AG09319 (cell line): ENCODE data around the gene AIFM3.
A peak's percentile ranks its signal among the peaks of the same experiment; 100 is the strongest.

ENCODE experiments used
- DNase-seq: peaks from one replicate; pipeline ENCODE4 v3.0.0-alpha.2; 2010; ENCODE audit warnings: low read depth; ENCODE audit errors: extremely low read depth
- TF ChIP-seq, protein P1 (sequence below): IDR thresholded peaks from 2 replicates; pipeline ENCODE4 v1.5.1; 2011; ENCODE audit warnings: low read depth, mild to moderate bottlenecking, inconsistent platforms, low read length, moderate library complexity

The AIFM3 gene

GRCh38 chr22:20951151-20951931 is 15.7 kb upstream of the AIFM3 start:
- no peak for DNase-seq
- TF ChIP-seq, protein P1, sequence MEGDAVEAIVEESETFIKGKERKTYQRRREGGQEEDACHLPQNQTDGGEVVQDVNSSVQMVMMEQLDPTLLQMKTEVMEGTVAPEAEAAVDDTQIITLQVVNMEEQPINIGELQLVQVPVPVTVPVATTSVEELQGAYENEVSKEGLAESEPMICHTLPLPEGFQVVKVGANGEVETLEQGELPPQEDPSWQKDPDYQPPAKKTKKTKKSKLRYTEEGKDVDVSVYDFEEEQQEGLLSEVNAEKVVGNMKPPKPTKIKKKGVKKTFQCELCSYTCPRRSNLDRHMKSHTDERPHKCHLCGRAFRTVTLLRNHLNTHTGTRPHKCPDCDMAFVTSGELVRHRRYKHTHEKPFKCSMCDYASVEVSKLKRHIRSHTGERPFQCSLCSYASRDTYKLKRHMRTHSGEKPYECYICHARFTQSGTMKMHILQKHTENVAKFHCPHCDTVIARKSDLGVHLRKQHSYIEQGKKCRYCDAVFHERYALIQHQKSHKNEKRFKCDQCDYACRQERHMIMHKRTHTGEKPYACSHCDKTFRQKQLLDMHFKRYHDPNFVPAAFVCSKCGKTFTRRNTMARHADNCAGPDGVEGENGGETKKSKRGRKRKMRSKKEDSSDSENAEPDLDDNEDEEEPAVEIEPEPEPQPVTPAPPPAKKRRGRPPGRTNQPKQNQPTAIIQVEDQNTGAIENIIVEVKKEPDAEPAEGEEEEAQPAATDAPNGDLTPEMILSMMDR, result no peak

DNA sequence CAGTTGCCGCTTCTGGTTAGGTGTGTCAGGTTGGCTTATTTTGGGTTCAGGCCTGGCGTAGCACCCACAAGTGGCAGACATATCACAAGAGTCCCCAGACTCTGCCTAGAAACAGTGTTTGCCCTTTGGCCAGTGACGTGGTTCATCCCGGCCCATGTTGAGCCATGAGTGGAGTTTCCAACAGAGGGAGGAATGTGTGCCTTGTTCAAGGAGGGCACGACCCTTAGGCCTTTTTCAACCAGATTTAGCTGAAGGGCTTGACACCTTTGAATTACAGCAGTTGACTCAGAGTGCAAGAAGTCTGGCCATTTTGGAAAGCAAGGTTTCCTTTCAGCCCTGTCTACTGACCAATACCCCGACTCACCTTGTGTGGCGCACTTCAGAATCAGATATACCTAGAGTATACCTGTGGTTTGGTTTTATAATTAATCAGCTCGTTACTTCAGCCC is 15.1 kb upstream of the AIFM3 start:
- DNase-seq, result no peak
- TF ChIP-seq, protein P1, result no peak

- TF ChIP-seq, protein P1, result no peak
- no peak for DNase-seq
Observed at GRCh38 chr22:20952544-20953341, 14.3 kb upstream of the AIFM3 start.

DNA sequence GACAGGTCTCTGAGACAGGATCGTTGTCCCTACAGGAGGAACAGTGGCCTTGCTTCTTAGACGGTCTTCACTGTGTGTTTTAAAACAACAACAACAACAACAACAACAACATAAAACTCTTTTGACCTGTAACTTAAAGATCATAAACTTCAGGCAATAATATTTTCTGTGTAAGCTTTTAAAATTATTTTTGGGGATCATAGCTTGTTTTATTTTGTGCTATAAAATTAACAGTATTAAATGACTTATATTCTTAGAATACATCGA is 13.8 kb upstream of the AIFM3 start:
- TF ChIP-seq, protein P1, result no peak
- no peak for DNase-seq

- DNase-seq, result peak; percentile 32
- TF ChIP-seq, protein P1, result no peak
Observed at GRCh38 chr22:20953668-20954500, 13.2 kb upstream of the AIFM3 start.

DNA sequence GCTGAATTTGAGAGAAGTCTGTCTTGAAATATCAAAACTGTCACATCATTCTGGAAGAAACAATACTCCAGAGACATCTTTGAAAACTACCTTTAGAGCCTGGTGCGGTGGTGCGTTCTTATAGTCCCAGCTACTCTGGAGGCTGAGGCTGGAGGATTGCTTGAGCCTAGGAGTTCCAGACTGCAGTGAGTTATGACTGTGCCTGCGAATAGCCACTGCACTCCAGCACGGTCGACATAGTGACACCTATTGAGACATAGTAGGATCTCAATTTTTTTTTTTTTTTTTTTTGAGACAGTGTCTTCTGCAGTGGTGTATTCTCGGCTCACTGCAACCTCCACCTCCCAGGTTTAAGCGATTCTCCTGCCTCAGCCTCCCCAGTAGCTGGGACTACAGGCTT is 11.5 kb upstream of the AIFM3 start:
- no peak for DNase-seq
- TF ChIP-seq, protein P1, result no peak
